Fibroblast of mammary gland (primary cell): ENCODE measurements around the gene AK8.

ENCODE experiments used
- DNase-seq: peaks from one replicate; pipeline ENCODE4 v3.0.0-alpha.2; 2010; ENCODE audit warnings: low read depth
- H3K4me3 ChIP-seq: 2 replicates; pipeline ENCODE4 v1.5.1; 2011; ENCODE audit warnings: low read depth, mild to moderate bottlenecking, low read length, moderate library complexity; ENCODE audit not compliant: control insufficient read depth
- CTCF ChIP-seq: conservative IDR thresholded peaks from 2 replicates; pipeline ENCODE4 v1.5.1; 2011; ENCODE audit warnings: low read depth, low read length, inconsistent platforms; ENCODE audit not compliant: control insufficient read depth, insufficient read depth

AK8 gene

GRCh38 chr9:132679946-132680625 is 198.0 kb downstream of the AK8 start:
- TF ChIP-seq CTCF: no peak
- no peak overlapping the region for H3K4me3 ChIP-seq
- no peak for DNase-seq

GRCh38 chr9:132677976-132678375 is 200.1 kb downstream of the AK8 start:
- H3K4me3 ChIP-seq: no peak overlapping the region
- no peak for TF ChIP-seq CTCF
- no peak for DNase-seq
